H9 (cell line): ENCODE measurements around the gene ATG9B. TPM values are rescaled to one million over a fixed set of nuclear protein-coding genes. Genes with fewer than 3 reads are reported as not detected.
A peak's percentile ranks its signal among the peaks of the same experiment; 100 is the strongest.

ENCODE experiments used
- DNase-seq: peaks from one replicate; pipeline ENCODE4 v3.0.0-alpha.2; 2017
- H2AFZ ChIP-seq: one replicate; pipeline ENCODE4 v1.6.1; 2013; ENCODE audit warnings: mild to moderate bottlenecking, low read length, control low read depth, moderate library complexity
- H2AK5ac ChIP-seq: 2 replicates; pipeline ENCODE4 v1.6.1; 2013; ENCODE audit warnings: low read length, control low read depth, mixed read lengths; ENCODE audit not compliant: insufficient read length
- H2BK120ac ChIP-seq: one replicate; pipeline ENCODE4 v1.6.1; 2013; ENCODE audit warnings: low read depth, mild to moderate bottlenecking, low read length, control low read depth, inconsistent platforms; ENCODE audit not compliant: poor library complexity, severe bottlenecking
- H2BK12ac ChIP-seq: 2 replicates; pipeline ENCODE4 v1.6.1; 2013; ENCODE audit warnings: low read length, control low read depth, mixed read lengths, low read depth; ENCODE audit not compliant: insufficient read length
- H2BK15ac ChIP-seq: 2 replicates; pipeline ENCODE4 v1.6.1; 2013; ENCODE audit warnings: low read depth, low read length, control low read depth
- H2BK20ac ChIP-seq: one replicate; pipeline ENCODE4 v1.6.1; 2013; ENCODE audit warnings: low read depth, mild to moderate bottlenecking, low read length, control low read depth, inconsistent platforms; ENCODE audit not compliant: poor library complexity, severe bottlenecking
- H2BK5ac ChIP-seq: 2 replicates; pipeline ENCODE4 v1.6.1; 2013; ENCODE audit warnings: low read length, control low read depth, mixed read lengths; ENCODE audit not compliant: insufficient read length
- H3K14ac ChIP-seq: 2 replicates; pipeline ENCODE4 v1.6.1; 2013; ENCODE audit warnings: low read length, control low read depth; ENCODE audit not compliant: insufficient read depth
- H3K18ac ChIP-seq: 2 replicates; pipeline ENCODE4 v1.6.1; 2013; ENCODE audit warnings: low read depth, mild to moderate bottlenecking, mixed read lengths, low read length, control low read depth; ENCODE audit not compliant: insufficient read length
- H3K23ac ChIP-seq: 2 replicates; pipeline ENCODE4 v1.6.1; 2013; ENCODE audit warnings: low read length, control low read depth, mixed read lengths, low read depth; ENCODE audit not compliant: insufficient read length
- H3K23me2 ChIP-seq: 2 replicates; pipeline ENCODE4 v1.6.1; 2013; ENCODE audit warnings: low read depth, mild to moderate bottlenecking, mixed read lengths, low read length, control low read depth; ENCODE audit not compliant: insufficient read length, poor library complexity, severe bottlenecking
- H3K27ac ChIP-seq: 2 replicates; pipeline ENCODE4 v1.5.1; 2013; ENCODE audit warnings: low read length, control low read depth, mixed read lengths, low read depth; ENCODE audit not compliant: insufficient read length
- H3K27me3 ChIP-seq: 2 replicates; pipeline ENCODE4 v1.6.1; 2013; ENCODE audit warnings: low read length, control low read depth, inconsistent platforms; ENCODE audit not compliant: insufficient read depth
- H3K4ac ChIP-seq: 2 replicates; pipeline ENCODE4 v1.6.1; 2013; ENCODE audit warnings: low read depth, mild to moderate bottlenecking, control low read depth, inconsistent platforms, low read length, moderate library complexity
- H3K4me1 ChIP-seq: 2 replicates; pipeline ENCODE4 v1.6.1; 2013; ENCODE audit warnings: low read length, control low read depth, inconsistent platforms; ENCODE audit not compliant: insufficient read depth
- H3K4me2 ChIP-seq: 2 replicates; pipeline ENCODE4 v1.6.1; 2013; ENCODE audit warnings: low read length, control low read depth, mixed read lengths; ENCODE audit not compliant: insufficient read length, insufficient read depth
- H3K56ac ChIP-seq: 2 replicates; pipeline ENCODE4 v1.6.1; 2013; ENCODE audit warnings: low read depth, mild to moderate bottlenecking, mixed read lengths, low read length, control low read depth; ENCODE audit not compliant: insufficient read length
- H3K79me1 ChIP-seq: 2 replicates; pipeline ENCODE4 v1.6.1; 2013; ENCODE audit warnings: low read depth, mild to moderate bottlenecking, moderate library complexity, low read length, control low read depth, inconsistent platforms; ENCODE audit not compliant: insufficient read depth, poor library complexity, severe bottlenecking
- H3K79me2 ChIP-seq: 2 replicates; pipeline ENCODE4 v1.6.1; 2013; ENCODE audit warnings: low read length, control low read depth, inconsistent platforms; ENCODE audit not compliant: insufficient read depth
- H3K9ac ChIP-seq: 2 replicates; pipeline ENCODE4 v1.6.1; 2013; ENCODE audit warnings: low read length, control low read depth, mixed read lengths; ENCODE audit not compliant: insufficient read length; ENCODE audit errors: extremely low read depth
- H3K9me3 ChIP-seq: one replicate; pipeline ENCODE4 v1.6.1; 2013; ENCODE audit warnings: low read depth, low read length, inconsistent platforms; ENCODE audit not compliant: control insufficient read depth
- H3T11ph ChIP-seq: one replicate; pipeline ENCODE4 v1.6.1; 2013; ENCODE audit warnings: mild to moderate bottlenecking, low read length, control low read depth, inconsistent platforms
- H4K20me1 ChIP-seq: one replicate; pipeline ENCODE4 v1.6.1; 2013; ENCODE audit not compliant: control insufficient read depth, insufficient read length, insufficient read depth
- H4K5ac ChIP-seq: 2 replicates; pipeline ENCODE4 v1.6.1; 2013; ENCODE audit warnings: low read depth, mild to moderate bottlenecking, mixed read lengths, low read length, control low read depth; ENCODE audit not compliant: insufficient read length
- H4K8ac ChIP-seq: replicated peaks from 2 replicates; pipeline ENCODE4 v1.6.1; 2013; ENCODE audit warnings: low read length, control low read depth, mixed read lengths, low read depth; ENCODE audit not compliant: insufficient read length
- H4K91ac ChIP-seq: 2 replicates; pipeline ENCODE4 v1.6.1; 2013; ENCODE audit warnings: low read depth, mild to moderate bottlenecking, moderate library complexity, mixed read lengths, low read length, control low read depth; ENCODE audit not compliant: insufficient read length
- H3K27ac Mint-ChIP-seq, 3 experiments: 2 replicates in 2 of 3; 3 replicates in 1 of 3; pipeline ENCODE4 v1.8.0; 2020 to 2021; ENCODE audit warnings: mixed read lengths in 3 of 3, mild to moderate bottlenecking in 1 of 3, moderate library complexity in 1 of 3
- H3K27me3 Mint-ChIP-seq: 2 replicates; pipeline ENCODE4 v1.8.0; 2021; ENCODE audit warnings: low read depth, mild to moderate bottlenecking, moderate library complexity, mixed read lengths
- H3K36me3 Mint-ChIP-seq, 3 experiments: 2 replicates in 2 of 3; 3 replicates in 1 of 3; pipeline ENCODE4 v1.8.0; 2020 to 2021; ENCODE audit warnings: low read depth in 3 of 3, mixed read lengths in 3 of 3; ENCODE audit not compliant: insufficient read depth in 1 of 3
- H3K4me1 Mint-ChIP-seq, 2 experiments: 2 replicates each; pipeline ENCODE4 v1.8.0; 2020; ENCODE audit warnings: mixed read lengths in 2 of 2
- H3K4me3 Mint-ChIP-seq, 2 experiments: 2 replicates in 1 of 2; 3 replicates in 1 of 2; pipeline ENCODE4 v1.8.0; 2020 to 2021; ENCODE audit warnings: mild to moderate bottlenecking in 2 of 2, mixed read lengths in 2 of 2, moderate library complexity in 1 of 2
- H3K9me3 Mint-ChIP-seq, 2 experiments: 2 replicates in 1 of 2; 3 replicates in 1 of 2; pipeline ENCODE4 v1.8.0; 2020; ENCODE audit warnings: mild to moderate bottlenecking in 2 of 2, mixed read lengths in 2 of 2, moderate library complexity in 1 of 2
- CTCF ChIP-seq: fragments of 200-600 bp; sonication (generic); conservative IDR thresholded peaks from 3 replicates; pipeline ENCODE4 v1.8.0; 2021; ENCODE audit warnings: antibody characterized with exemption, mild to moderate bottlenecking
- WGBS: extraction: QIAGEN DNeasy Blood & Tissue Kit; methylation state at CpG from one replicate; pipeline ENCODE4 v1.1.7; 2013; ENCODE audit warnings: missing lambda C conversion rate, low lambda C conversion rate, mixed read lengths; ENCODE audit not compliant: insufficient read length; ENCODE audit errors: extremely low coverage; 5-methylcytosine and 5-hydroxymethylcytosine counted together
- total RNA-seq: library from RNA; stranded (reverse); gene quantifications from 2 replicates; pipeline ENCODE4 v1.2.1, GENCODE V29; 2021

Gene ATG9B
- total RNA-seq, 1 experiment from 2014 or later, result 1.5 TPM

GRCh38 chr7:150988230-150989226, 35.8 kb downstream of the ATG9B start:
- Histone ChIP-seq H2BK120ac (no peak overlapping the region), H4K5ac (no peak overlapping the region), H4K20me1 (no peaks in the 10 kb centered on the region), H3K18ac (no peak overlapping the region), H3K9me3 (no peaks in the 10 kb centered on the region), H3K4me1 (no peaks in the 10 kb centered on the region; the same call in none of the 2 replicates), H3K14ac (no peak overlapping the region), H3T11ph (no peak overlapping the region), H2AK5ac (no peak overlapping the region), H2AFZ (no peak overlapping the region), H3K23ac (no peak overlapping the region), H3K79me2 (no peaks in the 10 kb centered on the region), H3K4ac (no peak overlapping the region), H2BK5ac (no peak overlapping the region), H2BK20ac (no peak overlapping the region), H3K27me3 (no peaks in the 10 kb centered on the region; the same call in 1 of the 2 replicates), H3K4me2 (peak overlapping the region; percentile 23), H3K23me2 (no peaks in the 10 kb centered on the region), H3K9ac (no peak overlapping the region), H3K27ac (no peak overlapping the region), H2BK15ac (no peak overlapping the region), H4K91ac (no peak overlapping the region), H4K8ac (no peak overlapping the region), H3K56ac (no peak overlapping the region), H2BK12ac (no peak overlapping the region), H3K79me1 (no peaks in the 10 kb centered on the region)
- TF ChIP-seq CTCF, result peak; percentile 95
- Mint-ChIP-seq H3K9me3 (peaks cover 9 to 15% of the 10 kb centered on the region in 2 experiments), H3K27ac (no peak overlapping the region), H3K4me3 (peak overlapping the region; percentile 61 to 81), H3K27me3 (peaks cover 52% of the 10 kb centered on the region), H3K36me3 (peaks cover 0 to 12% (median 5%) of the 10 kb centered on the region in 3 experiments; a peak in 4 of 7 replicates), H3K4me1 (peaks cover 14 to 30% of the 10 kb centered on the region in 2 experiments)
- DNase-seq, result peak; percentile 86
- no CpG with 5 or more reads among the region's 31 CpGs for WGBS
